KG1 (cell line): ENCODE measurements around the gene MED27.
"Not testable (repeated sequence)": the region's sequence is repeated elsewhere in the genome, so short reads cannot be mapped to it uniquely, and the experiment has no call there.

Experiments
- DNase-seq: peaks from one replicate; lab custom pipeline; 2025; lab: John Stamatoyannopoulos, UW

MED27 gene

DNA sequence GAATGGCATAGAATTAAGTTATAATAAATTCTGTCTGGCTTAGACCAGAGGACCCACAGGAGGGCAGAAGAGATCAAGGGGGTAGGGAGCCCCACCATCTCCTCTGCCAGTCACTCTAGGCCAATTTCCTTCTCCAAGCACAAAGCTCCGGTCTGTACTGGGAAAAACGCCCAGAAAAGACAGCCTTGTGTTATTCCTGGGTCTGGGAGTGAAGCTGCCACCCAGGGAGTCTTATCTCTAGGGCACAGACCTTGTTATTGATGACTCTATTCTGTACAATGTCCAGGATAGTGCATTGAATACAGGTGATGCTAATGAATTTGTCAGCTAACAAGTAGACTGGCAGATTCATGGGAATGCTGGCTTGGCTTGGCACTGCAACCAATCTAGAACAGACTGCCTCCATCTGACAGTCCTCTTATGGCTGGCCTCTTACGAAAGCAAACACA, 60.7 kb downstream of the MED27 start:
- DNase-seq, result no peak

DNA sequence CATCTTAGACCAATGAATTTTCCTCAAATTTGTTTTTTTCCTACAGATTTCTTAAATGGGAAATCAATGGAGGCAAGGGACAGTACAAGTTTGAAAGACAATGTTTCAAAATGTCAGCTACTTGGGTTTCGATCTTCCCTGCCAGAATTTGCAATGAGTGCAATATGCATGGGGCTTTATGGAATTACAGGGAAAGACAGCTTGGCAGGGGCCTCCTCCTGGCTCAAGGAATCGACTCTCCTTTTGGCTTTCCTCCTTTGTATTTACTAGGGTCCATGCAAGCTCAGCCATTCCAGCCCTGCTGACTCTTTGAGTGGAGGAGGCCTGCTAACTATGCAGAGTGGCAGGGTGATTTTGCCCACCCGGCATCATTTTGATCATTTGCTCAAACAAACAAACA, 63.2 kb downstream of the MED27 start:
- no peak for DNase-seq

DNA sequence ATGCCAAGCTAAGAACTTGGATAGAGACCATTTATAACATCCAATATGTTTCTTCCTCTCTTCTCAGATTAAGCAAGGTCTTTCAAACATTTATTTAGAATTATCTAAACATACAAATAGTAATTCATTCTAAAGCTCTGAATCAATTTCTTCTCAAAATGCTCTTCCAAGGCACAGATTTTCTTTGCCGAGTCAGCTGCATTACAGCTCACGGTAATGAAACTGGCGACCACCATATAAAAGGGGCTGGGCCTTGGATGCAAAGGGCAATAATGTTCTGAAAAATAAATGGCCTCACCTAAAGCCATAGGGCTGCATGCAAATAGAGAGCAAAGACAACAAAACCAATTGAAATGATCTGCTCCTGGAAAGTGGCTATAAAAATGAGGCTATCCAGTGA, 63.8 kb downstream of the MED27 start:
- no peak for DNase-seq

DNA sequence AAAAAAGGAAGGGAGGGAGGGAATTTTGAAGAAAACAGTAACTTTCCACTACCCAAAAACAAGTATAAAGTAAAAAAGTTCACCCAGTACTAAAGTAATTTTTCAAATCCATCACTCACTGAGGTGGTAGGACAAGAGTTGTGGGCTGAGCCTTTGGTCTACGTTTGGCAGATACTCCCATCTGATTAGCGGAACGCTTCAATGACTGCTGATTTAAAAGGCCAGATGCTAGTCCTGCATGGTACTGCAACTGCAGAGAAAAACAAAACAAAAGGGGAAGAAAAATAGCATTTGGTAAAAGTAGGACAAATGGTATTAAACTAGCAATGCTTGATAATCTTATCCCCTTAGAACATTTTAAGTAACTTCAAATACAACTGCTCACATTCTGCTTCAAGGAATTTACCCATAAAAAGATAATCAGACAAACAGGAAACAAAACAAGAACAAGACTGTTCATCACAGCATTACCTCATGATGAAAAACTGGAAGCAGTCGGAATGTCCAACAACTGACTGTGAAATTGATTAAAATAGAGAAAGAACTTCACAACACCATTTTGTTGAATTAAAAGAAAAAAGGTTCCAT, 65.4 kb downstream of the MED27 start:
- no peak for DNase-seq

DNA sequence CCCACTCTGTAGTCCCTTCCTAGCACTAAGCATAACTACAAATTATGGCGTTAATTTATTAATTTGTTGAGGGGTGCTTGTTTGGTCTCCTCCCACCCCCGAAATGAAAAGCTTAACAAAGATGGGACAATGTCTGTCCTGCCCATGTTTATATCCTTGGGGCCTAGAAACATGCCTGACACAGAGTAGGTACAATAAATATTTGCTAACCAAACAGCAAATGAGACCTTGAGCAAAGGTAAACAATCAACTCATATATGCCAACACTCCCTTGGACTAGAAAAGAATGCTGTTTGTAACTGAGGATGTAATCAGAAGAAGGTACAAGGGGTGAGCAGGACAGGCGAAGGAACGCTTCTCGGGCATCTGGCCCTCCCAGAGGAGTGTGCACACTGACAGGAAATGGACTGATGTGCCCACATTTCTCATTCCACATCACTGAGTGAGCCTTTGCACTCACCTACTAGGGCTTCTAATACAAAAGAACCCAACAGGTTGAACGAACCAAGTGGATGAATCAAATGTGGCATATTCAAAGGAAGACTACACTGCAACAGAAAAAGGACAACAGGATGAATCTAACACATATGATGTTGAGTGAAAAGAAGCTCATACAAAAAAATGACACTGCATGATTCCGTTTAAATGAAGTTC, 66.8 kb downstream of the MED27 start:
- no peak for DNase-seq

DNA sequence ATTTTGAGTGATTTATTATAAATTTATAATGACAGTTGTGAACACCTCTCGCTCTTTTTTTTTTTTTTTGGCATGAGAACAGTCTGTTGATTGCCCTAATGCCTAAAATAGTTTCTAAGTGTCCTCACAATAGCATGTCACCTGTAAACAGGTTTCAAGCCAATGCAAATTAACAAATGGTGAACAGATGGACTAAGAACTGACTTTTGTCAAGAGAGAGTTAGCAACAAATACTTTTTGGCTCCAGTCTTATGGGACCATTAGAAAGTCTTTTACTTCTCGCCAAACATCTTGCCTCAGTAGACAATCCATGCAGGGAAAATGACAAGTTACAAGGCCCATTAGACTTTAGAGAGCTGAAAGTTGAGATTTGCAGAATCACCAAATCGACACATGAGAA, 67.8 kb downstream of the MED27 start:
- DNase-seq, result no peak

DNA sequence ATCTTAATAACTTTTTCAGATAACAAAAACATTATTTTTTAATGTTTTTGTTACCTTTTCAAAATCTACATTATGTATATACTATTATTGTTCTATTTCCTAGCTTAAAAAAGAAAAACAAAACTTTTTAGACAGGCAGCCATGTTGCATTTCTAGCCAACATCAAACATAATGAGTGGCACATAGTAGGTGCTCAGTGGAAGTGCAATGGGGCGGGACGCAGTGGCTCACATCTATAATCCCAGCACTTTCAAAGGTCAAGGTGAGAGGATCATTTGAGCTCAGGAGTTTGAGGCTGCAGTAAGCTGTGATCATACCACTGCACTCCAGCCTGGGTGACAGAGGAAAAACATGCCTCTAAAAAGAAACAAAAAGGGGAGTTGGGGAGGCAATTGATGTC, 68.4 kb downstream of the MED27 start:
- DNase-seq, result no peak

DNA sequence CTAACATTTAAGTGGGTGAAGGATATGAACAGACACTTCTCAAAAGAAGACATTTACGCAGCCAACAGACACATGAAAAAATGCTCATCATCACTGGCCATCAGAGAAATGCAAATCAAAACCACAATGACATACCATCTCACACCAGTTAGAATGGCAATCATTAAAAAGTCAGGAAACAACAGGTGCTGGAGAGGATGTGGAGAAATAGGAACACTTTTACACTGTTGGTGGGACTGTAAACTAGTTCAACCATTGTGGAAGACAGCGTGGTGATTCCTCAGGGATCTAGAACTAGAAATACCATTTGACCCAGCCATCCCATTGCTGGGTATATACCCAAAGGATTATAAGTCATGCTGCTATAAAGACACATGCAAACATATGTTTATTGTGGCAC, 69.5 kb downstream of the MED27 start:
- DNase-seq, result not testable (repeated sequence)

DNA sequence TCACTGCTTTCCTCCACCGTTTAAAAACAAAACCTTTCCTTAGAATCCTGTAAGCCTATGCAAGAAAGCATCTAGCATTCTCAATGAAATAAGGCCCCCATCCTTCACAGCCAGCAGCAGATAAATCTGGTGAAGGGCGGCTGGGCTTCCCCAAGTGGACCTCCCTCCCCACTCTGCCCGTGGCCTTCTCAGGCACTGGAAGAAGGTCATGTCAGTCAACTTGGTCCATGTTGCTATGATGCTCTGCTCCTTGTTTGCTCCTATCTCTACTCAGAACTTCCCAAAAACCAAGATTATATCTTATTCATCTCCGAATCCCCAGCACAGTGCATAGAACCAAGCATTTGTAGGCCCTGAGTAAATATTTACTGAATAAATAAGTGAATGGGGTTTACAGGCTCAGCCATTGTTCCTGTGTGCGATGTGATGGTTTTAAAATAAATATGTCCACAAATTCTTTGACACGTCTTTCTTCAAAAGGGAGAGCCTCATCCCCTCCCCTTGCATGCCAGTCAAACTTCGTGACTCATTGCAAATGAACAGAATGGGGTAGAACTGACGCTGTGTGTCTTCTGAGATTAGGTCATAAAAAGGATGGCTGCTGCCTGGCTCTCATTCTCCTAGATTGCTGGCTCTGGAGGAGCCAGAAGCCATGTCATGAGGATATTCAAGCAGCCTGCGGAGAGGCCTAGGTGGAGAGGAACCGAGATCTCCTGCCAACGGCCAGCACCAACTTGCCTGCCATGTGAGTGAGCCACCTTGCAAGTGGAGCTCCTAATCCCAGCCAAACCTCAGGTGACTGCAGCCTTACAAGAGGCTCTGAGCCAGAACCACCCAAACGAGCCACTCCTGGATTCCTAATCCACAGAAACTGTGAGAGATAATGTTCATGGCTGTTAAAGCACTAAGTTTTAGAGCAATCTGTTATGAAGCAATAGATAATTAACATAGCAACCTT, 70.5 kb downstream of the MED27 start:
- DNase-seq, result no peak

DNA sequence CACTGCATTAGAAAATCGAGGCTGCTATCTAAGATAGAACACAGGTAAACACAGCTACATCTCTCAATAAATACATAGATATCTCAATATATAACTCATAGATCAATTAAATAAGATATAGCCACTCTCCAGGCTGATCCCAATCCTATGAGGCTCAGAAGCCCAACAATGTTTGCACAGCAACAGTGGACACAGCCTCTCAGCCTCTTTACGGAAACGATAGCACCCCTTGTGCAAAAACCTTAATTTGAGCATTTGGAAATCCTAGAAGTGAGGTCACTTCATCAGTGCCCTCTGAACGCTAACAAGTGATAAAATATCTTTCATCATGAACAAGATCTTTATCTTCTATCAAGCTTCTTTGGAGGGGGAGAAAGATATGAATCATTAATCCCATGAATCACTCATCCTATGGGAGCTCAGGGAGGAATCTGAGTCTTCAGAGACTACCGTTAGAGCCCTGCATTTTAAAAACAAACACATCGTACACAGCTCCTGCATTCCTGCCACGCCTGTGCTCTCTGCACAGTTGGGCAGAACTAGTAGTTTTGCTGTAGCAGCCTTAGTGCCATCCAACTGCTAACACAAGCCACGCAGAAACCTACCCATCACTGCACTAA, 71.4 kb downstream of the MED27 start:
- no peak for DNase-seq

DNA sequence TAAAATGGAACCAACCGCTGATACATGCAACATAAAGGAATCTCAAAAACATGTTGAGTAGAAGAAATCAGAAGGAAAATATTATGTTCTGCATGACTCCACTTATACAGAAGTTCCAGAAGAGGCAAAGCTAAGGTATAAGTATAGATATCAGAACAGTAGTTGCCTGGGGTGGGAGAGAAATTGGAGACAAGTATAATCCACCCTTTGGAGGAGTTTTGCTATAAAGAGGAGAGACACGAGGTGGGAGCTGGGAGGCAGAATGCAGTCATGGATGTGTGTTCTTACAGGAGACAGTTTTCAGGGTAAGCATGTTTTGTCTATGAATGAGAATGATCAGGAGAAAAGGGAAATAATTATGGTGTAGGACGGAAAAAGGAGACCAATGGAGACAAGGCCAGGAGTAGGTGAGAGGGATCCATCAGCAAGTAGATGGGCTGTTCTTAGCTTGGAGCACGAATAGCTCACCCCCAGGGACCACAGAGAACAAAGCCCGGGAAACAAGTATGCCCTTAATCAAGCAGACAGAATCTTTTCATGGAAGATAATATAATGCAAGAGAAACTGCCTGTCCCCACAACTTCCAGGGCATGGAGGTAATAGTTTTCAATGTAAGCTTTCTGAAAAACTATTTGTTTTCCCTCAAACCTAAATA, 72.2 kb downstream of the MED27 start:
- no peak for DNase-seq

DNA sequence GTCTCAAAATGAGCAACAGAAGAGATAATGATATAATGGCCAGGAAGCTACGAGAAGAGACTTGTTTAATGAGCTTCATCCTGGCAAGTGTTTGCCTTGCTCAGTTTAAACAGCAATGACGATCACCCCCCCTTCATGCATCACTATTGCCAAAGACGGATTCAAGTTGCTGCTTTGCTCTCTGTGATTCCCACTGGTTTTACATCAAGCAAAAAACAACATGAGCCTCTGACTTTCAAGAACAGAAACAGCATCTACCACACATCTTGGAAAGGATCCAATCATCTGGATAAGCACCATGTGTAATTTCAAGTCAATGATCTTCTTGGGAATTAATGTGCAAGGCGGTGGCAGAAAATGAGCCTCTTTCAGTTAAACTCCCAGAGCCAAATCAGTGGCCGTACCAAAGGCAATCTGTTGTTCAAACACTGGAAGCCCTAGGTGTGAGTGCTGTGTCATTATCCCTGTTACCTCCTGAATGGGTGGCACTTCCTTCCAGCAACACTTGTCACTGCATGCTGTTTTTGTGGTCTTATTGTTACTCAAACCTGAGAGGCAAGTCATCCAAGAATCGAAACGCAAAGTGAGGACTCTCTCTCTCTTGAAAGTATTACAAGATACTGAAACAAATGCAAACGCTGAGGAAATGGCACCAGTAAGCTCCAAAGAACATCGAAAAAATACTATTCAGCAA, 72.8 kb downstream of the MED27 start:
- DNase-seq, result no peak

DNA sequence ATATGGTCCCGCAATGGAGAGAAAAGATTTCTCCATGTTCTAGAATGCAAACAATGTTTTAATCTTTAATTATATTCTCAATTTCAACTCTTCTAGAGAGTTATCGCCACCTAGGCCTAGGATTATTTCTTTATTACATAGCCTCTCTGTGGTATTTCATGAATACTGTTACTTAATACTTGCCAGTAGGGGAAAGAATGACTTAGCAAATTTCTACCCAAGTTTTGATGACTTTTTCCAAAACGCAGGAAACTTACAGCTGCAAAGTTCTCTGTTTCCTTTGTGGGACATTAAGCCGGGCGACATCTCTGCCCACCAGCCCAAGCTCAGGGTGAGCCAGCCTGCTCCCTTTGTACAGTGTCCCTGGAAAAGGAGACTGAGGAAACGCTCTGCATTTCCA, 73.8 kb downstream of the MED27 start:
- no peak for DNase-seq

DNA sequence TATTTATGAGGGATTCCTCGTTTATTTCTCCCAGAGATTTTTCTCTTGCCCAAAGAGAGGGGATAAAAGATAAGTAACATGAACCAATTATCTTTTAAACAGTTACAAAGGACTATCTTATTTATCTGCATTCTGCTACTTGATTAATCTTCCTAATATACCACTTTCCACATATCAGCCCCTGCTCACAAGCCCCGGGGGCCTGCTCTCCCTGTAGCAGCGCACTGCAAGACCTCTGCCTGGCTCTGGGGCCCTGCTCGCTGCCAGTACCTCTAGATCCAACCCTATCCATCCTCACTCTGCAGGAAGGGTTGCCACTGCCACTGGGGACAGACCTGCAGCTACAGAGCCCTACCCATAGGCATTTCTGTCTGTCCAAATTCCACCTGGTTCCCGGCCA, 75.3 kb downstream of the MED27 start:
- no peak for DNase-seq

DNA sequence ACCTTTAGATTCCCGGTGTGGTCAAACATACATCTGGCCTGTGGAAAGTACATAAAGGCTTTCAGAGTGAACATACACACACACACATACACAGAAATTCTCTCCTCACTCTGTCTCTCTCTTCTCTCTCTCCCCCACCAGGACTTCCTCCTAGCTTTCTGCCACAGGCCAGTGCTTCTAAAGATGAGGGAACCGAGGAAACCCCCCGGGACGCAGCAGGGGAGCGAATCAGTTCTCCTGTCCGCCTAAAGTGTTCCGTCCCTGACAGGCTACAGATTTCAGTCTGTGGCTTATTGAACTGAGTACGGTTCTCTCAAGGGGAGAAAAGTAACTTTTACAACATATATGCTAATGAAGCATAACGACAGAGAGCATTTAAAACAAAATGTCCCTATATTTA, 75.8 kb downstream of the MED27 start:
- no peak for DNase-seq

DNA sequence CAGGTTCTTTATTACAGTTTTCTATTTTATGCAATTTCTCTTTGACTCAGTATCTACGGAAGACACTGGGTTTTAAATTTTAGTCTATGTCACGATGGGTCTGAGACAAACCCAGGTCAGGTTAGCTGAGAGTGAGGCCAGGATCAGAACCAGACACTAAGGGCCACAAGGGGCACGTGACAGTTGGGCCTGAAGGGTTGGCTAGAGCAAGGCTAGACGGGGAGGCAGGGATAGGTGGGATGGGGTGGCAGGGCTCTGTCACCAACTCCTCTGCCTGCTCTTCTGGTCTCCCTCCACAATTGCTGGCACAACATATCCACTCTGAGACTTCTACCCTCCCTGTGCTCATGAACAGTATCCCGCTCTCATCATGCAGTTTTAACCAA, 76.4 kb downstream of the MED27 start:
- no peak for DNase-seq

DNA sequence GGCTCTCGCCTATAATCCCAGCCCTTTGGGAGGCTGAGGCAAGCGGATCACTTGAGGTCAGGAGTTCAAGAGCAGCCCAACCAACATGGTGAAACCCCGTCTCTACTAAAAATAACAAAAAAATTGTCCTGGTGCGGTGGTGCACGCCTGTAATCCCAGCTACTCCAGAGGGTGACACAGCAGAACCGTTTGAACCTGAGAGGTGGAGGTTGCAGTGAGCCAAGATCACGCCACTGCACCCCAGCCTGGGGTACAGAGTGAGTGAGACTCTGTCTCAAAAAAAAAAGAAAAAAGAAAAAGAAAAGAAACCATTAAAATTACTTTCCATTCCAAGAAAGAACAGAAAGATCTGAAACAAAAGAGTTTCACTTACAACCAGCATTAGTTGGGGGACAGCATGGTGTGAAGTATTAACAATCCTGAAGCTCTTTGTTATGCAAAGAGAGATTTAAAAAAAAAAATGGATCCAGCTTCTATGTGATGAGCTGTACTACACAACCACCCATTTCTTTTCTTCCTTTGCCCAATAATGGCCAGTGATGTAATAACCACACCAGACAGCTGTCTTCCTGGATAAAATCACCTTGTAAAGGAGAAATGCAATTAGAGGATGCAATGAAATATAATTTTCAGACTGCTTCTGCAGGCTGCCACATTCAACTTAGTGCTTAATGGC, 76.9 kb downstream of the MED27 start:
- DNase-seq, result no peak

DNA sequence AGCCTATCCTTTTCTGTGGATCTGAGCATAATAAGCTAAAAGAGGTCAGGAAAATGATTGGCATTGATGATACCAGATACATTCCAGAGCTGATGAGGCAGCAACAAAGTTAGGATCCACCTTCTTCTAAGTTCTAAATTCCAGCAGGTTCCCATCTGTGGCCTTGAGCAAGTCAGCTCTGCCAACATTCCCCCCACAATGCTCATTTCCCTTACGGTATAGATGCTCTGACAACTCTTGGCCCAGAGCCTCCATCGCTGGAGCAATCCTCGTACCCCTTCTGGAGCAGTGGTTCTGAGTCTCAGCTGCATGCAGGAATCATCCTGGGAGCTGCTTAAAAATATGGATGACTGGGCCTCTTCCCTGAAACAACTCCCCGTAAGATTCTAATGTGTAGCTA, 78.1 kb downstream of the MED27 start:
- no peak for DNase-seq

DNA sequence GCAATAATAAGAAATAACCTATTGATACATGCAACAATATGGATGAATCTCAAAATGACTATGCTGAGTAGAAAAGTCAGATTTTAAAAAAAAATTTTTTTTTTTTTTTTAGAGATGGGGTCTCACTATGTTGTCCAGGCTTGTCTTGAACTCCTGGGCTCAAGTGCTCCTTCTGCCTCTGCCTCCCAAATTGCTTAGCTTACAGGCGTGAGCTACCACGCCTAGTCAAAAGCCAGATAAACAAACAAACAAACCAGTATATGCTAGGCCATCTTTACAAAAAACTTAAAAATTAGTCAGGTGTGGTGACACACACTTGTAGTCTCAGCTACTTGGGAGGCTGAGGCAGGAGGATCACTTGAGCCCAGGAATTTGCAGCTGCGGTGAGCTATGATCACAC, 79.0 kb downstream of the MED27 start:
- DNase-seq, result no peak

DNA sequence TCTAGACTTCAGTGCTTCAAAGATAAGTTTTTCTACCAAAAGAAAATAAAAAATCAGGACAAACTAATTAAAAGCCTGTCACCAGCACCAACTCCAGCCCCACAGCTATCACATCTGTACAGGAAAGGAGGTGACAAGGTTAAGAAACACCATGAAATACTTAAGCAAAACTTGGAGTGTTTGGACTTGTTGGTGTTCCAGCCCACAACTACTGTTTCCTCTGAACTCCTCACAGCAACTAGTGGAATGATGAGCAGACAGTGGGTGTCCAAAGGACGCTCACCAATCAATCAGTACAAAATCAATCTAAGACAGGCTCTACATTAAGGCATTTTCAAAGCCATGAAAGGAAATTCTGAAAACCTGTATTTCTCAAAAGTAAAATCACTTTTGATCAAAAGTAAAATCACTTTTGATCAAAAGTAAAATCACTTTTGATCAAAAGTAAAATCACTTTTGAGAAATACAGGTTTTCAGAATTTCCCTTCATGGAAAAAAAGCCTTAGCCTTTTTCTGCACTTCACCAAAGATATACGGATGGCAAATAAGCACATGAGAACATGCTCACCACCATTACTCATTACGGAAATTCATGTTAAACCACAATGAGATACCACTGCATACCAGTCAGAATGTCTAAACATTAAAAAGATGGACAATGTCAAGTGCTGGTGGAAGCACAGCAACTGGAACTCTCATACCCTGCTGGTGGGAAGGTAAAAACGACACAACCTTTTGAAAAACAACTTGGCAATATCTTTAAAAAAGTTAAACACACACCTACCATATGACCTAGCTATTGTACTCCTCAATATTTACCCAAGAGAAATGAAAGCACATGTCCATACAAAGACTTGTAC, 79.7 kb downstream of the MED27 start:
- DNase-seq, result no peak
